Measurements from ENCODE around the gene MRPL14.

DNA sequence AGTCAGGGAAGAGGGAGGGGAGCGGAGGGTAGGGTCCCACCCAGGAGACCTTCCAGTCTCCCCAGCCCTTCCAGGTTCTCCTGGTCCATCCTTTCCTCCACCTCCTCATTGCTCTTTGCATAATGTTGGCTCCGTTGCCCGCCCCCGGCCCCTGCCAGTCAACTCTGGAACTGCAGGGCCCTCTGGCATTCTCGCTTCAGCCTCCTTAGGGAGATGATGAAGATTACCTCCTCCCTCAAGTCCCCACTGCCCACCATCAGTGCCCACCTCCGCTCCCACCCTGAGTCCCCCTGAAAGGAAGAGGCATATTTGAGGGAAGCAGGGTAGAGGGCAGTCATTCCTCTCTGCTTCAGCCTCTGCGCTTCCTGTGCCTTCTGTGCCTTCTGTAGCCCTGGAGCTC lies 8.6 kb upstream of the MRPL14 start:
- TF ChIP-seq POLR2AphosphoS5 (IDR thresholded peaks at IDR 0.05; ENCODE audit: insufficient read depth in 1 of 2, low read depth in 1 of 2) = no peak
- TF ChIP-seq, protein P1, sequence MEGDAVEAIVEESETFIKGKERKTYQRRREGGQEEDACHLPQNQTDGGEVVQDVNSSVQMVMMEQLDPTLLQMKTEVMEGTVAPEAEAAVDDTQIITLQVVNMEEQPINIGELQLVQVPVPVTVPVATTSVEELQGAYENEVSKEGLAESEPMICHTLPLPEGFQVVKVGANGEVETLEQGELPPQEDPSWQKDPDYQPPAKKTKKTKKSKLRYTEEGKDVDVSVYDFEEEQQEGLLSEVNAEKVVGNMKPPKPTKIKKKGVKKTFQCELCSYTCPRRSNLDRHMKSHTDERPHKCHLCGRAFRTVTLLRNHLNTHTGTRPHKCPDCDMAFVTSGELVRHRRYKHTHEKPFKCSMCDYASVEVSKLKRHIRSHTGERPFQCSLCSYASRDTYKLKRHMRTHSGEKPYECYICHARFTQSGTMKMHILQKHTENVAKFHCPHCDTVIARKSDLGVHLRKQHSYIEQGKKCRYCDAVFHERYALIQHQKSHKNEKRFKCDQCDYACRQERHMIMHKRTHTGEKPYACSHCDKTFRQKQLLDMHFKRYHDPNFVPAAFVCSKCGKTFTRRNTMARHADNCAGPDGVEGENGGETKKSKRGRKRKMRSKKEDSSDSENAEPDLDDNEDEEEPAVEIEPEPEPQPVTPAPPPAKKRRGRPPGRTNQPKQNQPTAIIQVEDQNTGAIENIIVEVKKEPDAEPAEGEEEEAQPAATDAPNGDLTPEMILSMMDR (IDR thresholded peaks at IDR 0.05) = no peak
